Measurements from ENCODE around the gene TLR5.

DNA sequence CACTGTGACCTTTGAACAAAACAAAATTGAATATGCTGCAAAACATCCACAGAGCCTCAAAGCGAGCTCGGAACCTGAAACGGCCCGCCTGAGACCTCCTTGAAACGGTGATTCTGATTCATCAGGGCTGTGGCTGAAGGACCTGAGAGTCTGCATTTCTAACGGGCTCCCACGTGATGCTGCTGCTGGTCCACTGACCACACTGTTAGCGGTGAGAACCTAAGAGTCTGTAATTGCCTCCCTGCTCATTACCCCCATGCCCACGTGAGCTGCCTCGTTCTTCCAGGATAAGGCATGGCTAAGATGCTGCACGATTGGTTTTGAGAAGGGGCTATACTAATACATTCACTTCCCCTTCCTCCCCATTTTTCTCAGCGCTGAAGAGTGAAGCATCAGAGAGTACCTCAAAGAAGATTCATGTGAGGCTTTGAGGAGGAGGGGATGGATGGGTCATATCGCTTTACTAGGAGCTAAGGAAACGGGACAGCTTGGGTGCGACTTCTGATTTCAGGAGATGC, 9.7 kb downstream of the TLR5 start:
- TF ChIP-seq, protein P1, sequence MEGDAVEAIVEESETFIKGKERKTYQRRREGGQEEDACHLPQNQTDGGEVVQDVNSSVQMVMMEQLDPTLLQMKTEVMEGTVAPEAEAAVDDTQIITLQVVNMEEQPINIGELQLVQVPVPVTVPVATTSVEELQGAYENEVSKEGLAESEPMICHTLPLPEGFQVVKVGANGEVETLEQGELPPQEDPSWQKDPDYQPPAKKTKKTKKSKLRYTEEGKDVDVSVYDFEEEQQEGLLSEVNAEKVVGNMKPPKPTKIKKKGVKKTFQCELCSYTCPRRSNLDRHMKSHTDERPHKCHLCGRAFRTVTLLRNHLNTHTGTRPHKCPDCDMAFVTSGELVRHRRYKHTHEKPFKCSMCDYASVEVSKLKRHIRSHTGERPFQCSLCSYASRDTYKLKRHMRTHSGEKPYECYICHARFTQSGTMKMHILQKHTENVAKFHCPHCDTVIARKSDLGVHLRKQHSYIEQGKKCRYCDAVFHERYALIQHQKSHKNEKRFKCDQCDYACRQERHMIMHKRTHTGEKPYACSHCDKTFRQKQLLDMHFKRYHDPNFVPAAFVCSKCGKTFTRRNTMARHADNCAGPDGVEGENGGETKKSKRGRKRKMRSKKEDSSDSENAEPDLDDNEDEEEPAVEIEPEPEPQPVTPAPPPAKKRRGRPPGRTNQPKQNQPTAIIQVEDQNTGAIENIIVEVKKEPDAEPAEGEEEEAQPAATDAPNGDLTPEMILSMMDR (IDR thresholded peaks at IDR 0.05), result peak in 1 of 3 donors; percentile 92
- TF ChIP-seq POLR2A (IDR thresholded peaks at IDR 0.05), result no peak
